Measurements from ENCODE around the gene CHI3L2. TPM values are rescaled to one million over a fixed set of nuclear protein-coding genes. Genes with fewer than 3 reads are reported as not detected.

The CHI3L2 gene
- total and polyA plus RNA-seq, 9 of the 15 experiments (the other 6 are each of a cell fraction or from before 2014, with no cell fraction given) = 0.07 to 0.27 (median 0.15) TPM; not detected in 6

GRCh38 chr1:111222308-111223125 lies 5.0 kb upstream of the CHI3L2 start (continued):
- TF ChIP-seq ZFP91 (CRISPR knock-in tag; IDR thresholded peaks at IDR 0.05) = no peak
- no peak for TF ChIP-seq STAT5A (IDR thresholded peaks at IDR 0.05; ENCODE audit: borderline replicate concordance, low read length)
- no peak for TF ChIP-seq KDM5B (IDR thresholded peaks at IDR 0.05; ENCODE audit: insufficient replicate concordance, low read depth, low read length)
- TF ChIP-seq HMBOX1 (IDR thresholded peaks at IDR 0.05) = no peak
- TF ChIP-seq STAG1 (CRISPR knock-in tag; IDR thresholded peaks at IDR 0.05; ENCODE audit: borderline replicate concordance) = peak; percentile 80; the same call in 1 of the 2 replicates
- TF ChIP-seq RAD21 (CRISPR knock-in tag; conservative IDR thresholded peaks at IDR 0.05 in 1 of 2, IDR thresholded peaks at IDR 0.05 in 1 of 2) = peak; percentile 94 to 98
- peak; percentile 44; the same call in 1 of the 2 replicates for TF ChIP-seq CREM (IDR thresholded peaks at IDR 0.05; ENCODE audit: low read depth)
- TF ChIP-seq CTCF (IDR thresholded peaks at IDR 0.05 in 2 of 3, conservative IDR thresholded peaks at IDR 0.05 in 1 of 3; ENCODE audit: insufficient read depth in 2 of 3, low read depth in 1 of 3, low read length in 3 of 3) = peak; percentile 95 to 97 (median 95)
- TF ChIP-seq SMC3 (conservative IDR thresholded peaks at IDR 0.05; ENCODE audit: insufficient read depth, low read depth, low read length) = peak; percentile 97
- TF ChIP-seq MAZ (CRISPR knock-in tag; conservative IDR thresholded peaks at IDR 0.05 in 1 of 2, IDR thresholded peaks at IDR 0.05 in 1 of 2) = 0 out of 4 replicates have a peak, but pooled peaks of 1 of the 2 experiments have one; percentile 43
- peak; percentile 50; the same call in 1 of the 2 replicates for TF ChIP-seq CTBP1 (IDR thresholded peaks at IDR 0.05; ENCODE audit: borderline replicate concordance)
- no peak for TF ChIP-seq RAD51 (IDR thresholded peaks at IDR 0.05; ENCODE audit: borderline replicate concordance, low read depth)
- TF ChIP-seq MYNN (IDR thresholded peaks at IDR 0.05) = 0 out of 2 replicates have a peak, but pooled peaks have one; percentile 25
- no peak for TF ChIP-seq MYNN (CRISPR knock-in tag; IDR thresholded peaks at IDR 0.05)
- no peak for TF ChIP-seq MXI1 (IDR thresholded peaks at IDR 0.05; ENCODE audit: low read depth, low read length)
- TF ChIP-seq CTCFL (IDR thresholded peaks at IDR 0.05; ENCODE audit: borderline replicate concordance, insufficient read depth, low read depth, low read length, poor library complexity, severe bottlenecking) = peak; percentile 17
- peak; percentile 31; the same call in 1 of the 2 replicates for TF ChIP-seq TFAP4 (CRISPR knock-in tag; IDR thresholded peaks at IDR 0.05; ENCODE audit: borderline replicate concordance)
- no peak for TF ChIP-seq FOS (IDR thresholded peaks at IDR 0.05; ENCODE audit: extremely low read depth, insufficient read length)
